ENCODE measurements around the gene ZSWIM3.
A peak's percentile ranks its signal among the peaks of the same experiment; 100 is the strongest.

Gene ZSWIM3

GRCh38 chr20:45835825-45836224, 21.6 kb upstream of the ZSWIM3 start:
- no peak overlapping the region for H2BK12ac ChIP-seq (ENCODE audit: low read length)
- no peak overlapping the region for H3K27ac ChIP-seq (ENCODE audit: low read depth, low read length)
- H3K79me1 ChIP-seq (ENCODE audit: low read length): peaks cover 9% of the 10 kb centered on the region
- peaks cover 5 to 11% of the 10 kb centered on the region in 2 experiments for H3K4me1 ChIP-seq (ENCODE audit: control insufficient read depth in 1 of 2, insufficient read depth in 2 of 2, low read length in 2 of 2)
- H3K4me3 ChIP-seq (ENCODE audit: low read depth, low read length): no peak overlapping the region
- no peak overlapping the region for H2AFZ ChIP-seq (ENCODE audit: insufficient read depth, low read length, poor library complexity)
- no peak overlapping the region for H2AK5ac ChIP-seq (ENCODE audit: low read length)
- WGBS (ENCODE audit: extremely low coverage, insufficient coverage, insufficient read length): no CpG with 5 or more reads among the region's 5 CpGs
- peaks cover 3% of the 10 kb centered on the region for H3K9me3 ChIP-seq (ENCODE audit: insufficient read depth, low read depth, low read length)
- no peaks in the 10 kb centered on the region for H3K27me3 ChIP-seq (ENCODE audit: insufficient read depth, low read length)
- no peak overlapping the region for H4K12ac ChIP-seq (ENCODE audit: low read depth, low read length)
- H2BK120ac ChIP-seq (ENCODE audit: insufficient read depth, low read length, poor library complexity): no peak overlapping the region
- no peak overlapping the region for H3K23ac ChIP-seq (ENCODE audit: low read length)
- no peak overlapping the region for H3K9ac ChIP-seq (ENCODE audit: low read length)
- no peak overlapping the region for H3K4me2 ChIP-seq (ENCODE audit: low read length)
- no peak overlapping the region for H3K4ac ChIP-seq (ENCODE audit: low read depth, low read length)
- no peak overlapping the region for H3K14ac ChIP-seq (ENCODE audit: low read length)
- H3K36me3 ChIP-seq (ENCODE audit: control insufficient read depth in 1 of 2, insufficient read depth in 2 of 2, low read length in 2 of 2): peaks cover 7 to 9% of the 10 kb centered on the region in 2 experiments
- H3K18ac ChIP-seq (ENCODE audit: low read length): no peak overlapping the region
- no peak for DNase-seq
- H3K79me2 ChIP-seq (ENCODE audit: control insufficient read depth, insufficient read depth, low read length, poor library complexity): no peaks in the 10 kb centered on the region
- no peak overlapping the region for H4K8ac ChIP-seq (ENCODE audit: low read depth, low read length)
- no peak overlapping the region for H4K91ac ChIP-seq (ENCODE audit: low read depth, low read length)
- H2BK5ac ChIP-seq (ENCODE audit: low read depth, low read length, poor library complexity): no peak overlapping the region

- Histone ChIP-seq H3K4ac (ENCODE audit: low read depth, low read length) (no peak overlapping the region), H3K4me3 (ENCODE audit: low read depth, low read length) (no peak overlapping the region), H3K23ac (ENCODE audit: low read length) (no peak overlapping the region), H3K27me3 (ENCODE audit: insufficient read depth, low read length) (no peaks in the 10 kb centered on the region), H2AFZ (ENCODE audit: insufficient read depth, low read length, poor library complexity) (peak overlapping the region; percentile 38), H2BK5ac (ENCODE audit: low read depth, low read length, poor library complexity) (no peak overlapping the region), H3K9ac (ENCODE audit: low read length) (no peak overlapping the region), H3K18ac (ENCODE audit: low read length) (no peak overlapping the region), H3K4me1 (ENCODE audit: control insufficient read depth in 1 of 2, insufficient read depth in 2 of 2, low read length in 2 of 2) (peaks cover 5 to 11% of the 10 kb centered on the region in 2 experiments), H3K27ac (ENCODE audit: low read depth, low read length) (no peak overlapping the region), H4K91ac (ENCODE audit: low read depth, low read length) (no peak overlapping the region), H4K12ac (ENCODE audit: low read depth, low read length) (no peak overlapping the region), H3K36me3 (ENCODE audit: control insufficient read depth in 1 of 2, insufficient read depth in 2 of 2, low read length in 2 of 2) (peaks cover 17 to 20% of the 10 kb centered on the region in 2 experiments), H3K4me2 (ENCODE audit: low read length) (no peak overlapping the region), H3K79me1 (ENCODE audit: low read length) (peaks cover 9% of the 10 kb centered on the region), H3K79me2 (ENCODE audit: control insufficient read depth, insufficient read depth, low read length, poor library complexity) (no peaks in the 10 kb centered on the region), H2BK120ac (ENCODE audit: insufficient read depth, low read length, poor library complexity) (no peak overlapping the region), H3K14ac (ENCODE audit: low read length) (no peak overlapping the region), H4K8ac (ENCODE audit: low read depth, low read length) (no peak overlapping the region), H2BK12ac (ENCODE audit: low read length) (no peak overlapping the region), H3K9me3 (ENCODE audit: insufficient read depth, low read depth, low read length) (peaks cover 3% of the 10 kb centered on the region), H2AK5ac (ENCODE audit: low read length) (no peak overlapping the region)
- WGBS (ENCODE audit: extremely low coverage, insufficient coverage, insufficient read length): no CpG with 5 or more reads among the region's 1 CpG
- no peak for DNase-seq
Measured at GRCh38 chr20:45836841-45837240, 20.6 kb upstream of the ZSWIM3 start.

- H2AFZ ChIP-seq (ENCODE audit: insufficient read depth, low read length, poor library complexity): no peak overlapping the region
- H3K4me3 ChIP-seq (ENCODE audit: low read depth, low read length): no peak overlapping the region
- H3K36me3 ChIP-seq (ENCODE audit: control insufficient read depth in 1 of 2, insufficient read depth in 2 of 2, low read length in 2 of 2): peaks cover 34 to 40% of the 10 kb centered on the region in 2 experiments
- no peak overlapping the region for H2BK12ac ChIP-seq (ENCODE audit: low read length)
- H3K79me2 ChIP-seq (ENCODE audit: control insufficient read depth, insufficient read depth, low read length, poor library complexity): no peaks in the 10 kb centered on the region
- no peak overlapping the region for H3K4me2 ChIP-seq (ENCODE audit: low read length)
- H3K4ac ChIP-seq (ENCODE audit: low read depth, low read length): no peak overlapping the region
- peaks cover 0 to 2% of the 10 kb centered on the region in 2 experiments for H3K4me1 ChIP-seq (ENCODE audit: control insufficient read depth in 1 of 2, insufficient read depth in 2 of 2, low read length in 2 of 2)
- no CpG with 5 or more reads among the region's 25 CpGs for WGBS (ENCODE audit: extremely low coverage, insufficient coverage, insufficient read length)
- H3K14ac ChIP-seq (ENCODE audit: low read length): no peak overlapping the region
- H3K9ac ChIP-seq (ENCODE audit: low read length): no peak overlapping the region
- H3K79me1 ChIP-seq (ENCODE audit: low read length): no peaks in the 10 kb centered on the region
- H3K27me3 ChIP-seq (ENCODE audit: insufficient read depth, low read length): no peaks in the 10 kb centered on the region
- no peak overlapping the region for H4K8ac ChIP-seq (ENCODE audit: low read depth, low read length)
- H4K12ac ChIP-seq (ENCODE audit: low read depth, low read length): no peak overlapping the region
- H3K23ac ChIP-seq (ENCODE audit: low read length): no peak overlapping the region
- no peak overlapping the region for H2BK120ac ChIP-seq (ENCODE audit: insufficient read depth, low read length, poor library complexity)
- peaks cover under 1% of the 10 kb centered on the region for H3K9me3 ChIP-seq (ENCODE audit: insufficient read depth, low read depth, low read length)
- H2BK5ac ChIP-seq (ENCODE audit: low read depth, low read length, poor library complexity): no peak overlapping the region
- H3K18ac ChIP-seq (ENCODE audit: low read length): no peak overlapping the region
- DNase-seq: no peak
- no peak overlapping the region for H3K27ac ChIP-seq (ENCODE audit: low read depth, low read length)
- no peak overlapping the region for H4K91ac ChIP-seq (ENCODE audit: low read depth, low read length)
- H2AK5ac ChIP-seq (ENCODE audit: low read length): no peak overlapping the region
Measured at GRCh38 chr20:45840700-45841198, 16.7 kb upstream of the ZSWIM3 start.

DNA sequence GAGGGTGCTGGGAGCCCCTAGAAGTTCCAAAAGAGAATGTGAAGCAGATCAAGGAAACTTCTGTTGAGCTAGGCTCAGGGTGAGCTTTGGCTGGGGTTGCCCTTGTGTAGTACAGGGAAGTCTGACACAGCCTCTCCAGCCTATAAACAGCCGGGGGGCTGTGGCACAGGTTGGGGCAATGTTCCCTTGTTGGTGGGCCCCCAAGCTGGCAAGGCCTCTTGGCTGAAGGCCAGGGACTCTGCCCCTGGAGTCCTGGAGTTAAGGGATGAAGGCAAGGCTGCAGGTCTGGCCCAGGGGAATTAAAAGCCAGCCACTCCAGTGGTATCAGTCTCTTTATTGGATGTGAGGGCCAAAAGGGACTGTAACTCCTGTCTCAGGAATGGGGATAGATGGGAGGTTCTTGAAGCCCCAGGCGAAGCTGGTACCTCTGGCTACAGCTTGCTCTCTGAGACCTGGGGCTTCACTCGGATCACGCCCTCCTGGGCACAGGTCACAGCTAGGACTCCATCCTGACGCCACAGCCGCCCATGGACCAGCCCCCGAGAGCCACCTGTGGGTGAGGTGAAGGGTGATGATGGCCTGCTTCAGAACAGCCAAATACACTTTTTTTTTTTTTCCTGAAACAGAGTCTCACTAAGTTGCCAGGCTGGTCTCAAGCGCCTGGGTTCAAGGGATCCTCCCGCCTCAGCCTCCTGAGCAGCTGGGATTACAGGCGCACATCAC, 15.8 kb upstream of the ZSWIM3 start:
- H3K9ac ChIP-seq (ENCODE audit: low read length): no peak overlapping the region
- H3K4ac ChIP-seq (ENCODE audit: low read depth, low read length): no peak overlapping the region
- no peak overlapping the region for H3K4me3 ChIP-seq (ENCODE audit: low read depth, low read length)
- no peak overlapping the region for H4K12ac ChIP-seq (ENCODE audit: low read depth, low read length)
- WGBS (ENCODE audit: extremely low coverage, insufficient coverage, insufficient read length): no CpG with 5 or more reads among the region's 10 CpGs
- H2BK120ac ChIP-seq (ENCODE audit: insufficient read depth, low read length, poor library complexity): no peak overlapping the region
- H2BK12ac ChIP-seq (ENCODE audit: low read length): no peak overlapping the region
- DNase-seq: no peak
- H3K4me2 ChIP-seq (ENCODE audit: low read length): no peak overlapping the region
- no peak overlapping the region for H4K8ac ChIP-seq (ENCODE audit: low read depth, low read length)
- H2AK5ac ChIP-seq (ENCODE audit: low read length): no peak overlapping the region
- no peak overlapping the region for H3K23ac ChIP-seq (ENCODE audit: low read length)
- no peak overlapping the region for H2AFZ ChIP-seq (ENCODE audit: insufficient read depth, low read length, poor library complexity)
- H3K4me1 ChIP-seq (ENCODE audit: control insufficient read depth in 1 of 2, insufficient read depth in 2 of 2, low read length in 2 of 2): no peaks in the 10 kb centered on the region
- H3K36me3 ChIP-seq (ENCODE audit: control insufficient read depth in 1 of 2, insufficient read depth in 2 of 2, low read length in 2 of 2): peaks cover 34 to 43% of the 10 kb centered on the region in 2 experiments
- no peak overlapping the region for H4K91ac ChIP-seq (ENCODE audit: low read depth, low read length)
- H3K18ac ChIP-seq (ENCODE audit: low read length): no peak overlapping the region
- H3K14ac ChIP-seq (ENCODE audit: low read length): no peak overlapping the region
- no peaks in the 10 kb centered on the region for H3K27me3 ChIP-seq (ENCODE audit: insufficient read depth, low read length)
- no peaks in the 10 kb centered on the region for H3K9me3 ChIP-seq (ENCODE audit: insufficient read depth, low read depth, low read length)
- H2BK5ac ChIP-seq (ENCODE audit: low read depth, low read length, poor library complexity): no peak overlapping the region
- no peaks in the 10 kb centered on the region for H3K79me2 ChIP-seq (ENCODE audit: control insufficient read depth, insufficient read depth, low read length, poor library complexity)
- no peak overlapping the region for H3K27ac ChIP-seq (ENCODE audit: low read depth, low read length)
- H3K79me1 ChIP-seq (ENCODE audit: low read length): no peaks in the 10 kb centered on the region
